ENCODE data around the gene FBXO2.

The FBXO2 gene

GRCh38 chr1:11602424-11602823 lies 51.8 kb downstream of the FBXO2 start:
- TF ChIP-seq CREB1 (IDR thresholded peaks at IDR 0.05; ENCODE audit: low read depth) = no peak
- no peak for TF ChIP-seq REST (IDR thresholded peaks at IDR 0.05; ENCODE audit: low read depth)
- TF ChIP-seq EGR1 (IDR thresholded peaks at IDR 0.05) = no peak
- TF ChIP-seq CEBPB (IDR thresholded peaks at IDR 0.05) = no peak
- TF ChIP-seq, protein P1, sequence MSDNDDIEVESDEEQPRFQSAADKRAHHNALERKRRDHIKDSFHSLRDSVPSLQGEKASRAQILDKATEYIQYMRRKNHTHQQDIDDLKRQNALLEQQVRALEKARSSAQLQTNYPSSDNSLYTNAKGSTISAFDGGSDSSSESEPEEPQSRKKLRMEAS (IDR thresholded peaks at IDR 0.05) = no peak
- TF ChIP-seq TEAD4 (IDR thresholded peaks at IDR 0.05) = no peak
- no peak for TF ChIP-seq FOXM1 (IDR thresholded peaks at IDR 0.05; ENCODE audit: borderline replicate concordance, low read depth)

- TF ChIP-seq EGR1 (IDR thresholded peaks at IDR 0.05) (no peak), RAD21 (IDR thresholded peaks at IDR 0.05; ENCODE audit: low read depth) (no peak), TAF1 (IDR thresholded peaks at IDR 0.05; ENCODE audit: low read depth) (no peak), NFIC (IDR thresholded peaks at IDR 0.05) (no peak), YY1 (IDR thresholded peaks at IDR 0.05; ENCODE audit: low read depth) (no peak), EP300 (IDR thresholded peaks at IDR 0.05; ENCODE audit: borderline replicate concordance) (no peak), REST (IDR thresholded peaks at IDR 0.05; ENCODE audit: low read depth) (no peak), CREB1 (IDR thresholded peaks at IDR 0.05; ENCODE audit: low read depth) (no peak)
Measured at GRCh38 chr1:11600836-11601235, 53.4 kb downstream of the FBXO2 start.

DNA sequence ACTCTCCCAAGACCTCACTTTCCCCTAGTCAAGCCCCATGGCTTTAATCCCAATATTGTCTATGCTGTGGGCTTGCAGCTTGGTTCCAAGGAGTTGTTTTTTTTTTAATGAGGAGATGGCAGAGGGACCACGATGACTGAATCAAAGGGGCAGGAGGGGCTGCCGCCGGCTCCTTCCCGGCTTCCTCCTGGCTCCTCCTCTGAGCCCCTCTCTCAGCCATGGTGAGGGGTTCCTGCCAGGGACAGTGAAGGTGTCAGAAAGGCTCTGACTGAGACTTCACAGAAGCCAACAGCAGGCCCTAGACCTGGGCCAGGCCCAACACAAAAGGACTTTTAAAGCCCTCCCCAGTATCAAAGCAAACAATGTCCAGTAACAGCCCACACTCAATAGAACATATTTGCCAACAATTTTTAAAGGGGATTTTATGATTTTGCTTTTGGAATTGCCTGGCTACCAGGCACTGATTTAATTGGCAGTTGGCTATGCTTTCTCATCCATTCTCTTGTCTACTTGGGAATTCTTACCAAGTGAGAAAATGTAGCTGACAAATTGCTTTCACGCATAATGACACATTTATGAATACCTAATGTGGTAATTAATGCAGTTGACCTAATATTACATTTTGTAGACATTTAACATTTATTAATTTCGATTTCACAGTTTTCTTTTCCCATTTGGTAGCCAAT lies 54.2 kb downstream of the FBXO2 start:
- no peak for TF ChIP-seq TAF1 (IDR thresholded peaks at IDR 0.05; ENCODE audit: low read depth)
- TF ChIP-seq CREB1 (IDR thresholded peaks at IDR 0.05; ENCODE audit: low read depth) = no peak
- no peak for TF ChIP-seq YY1 (IDR thresholded peaks at IDR 0.05; ENCODE audit: low read depth)
- TF ChIP-seq TCF12 (IDR thresholded peaks at IDR 0.05; ENCODE audit: low read depth) = no peak
- TF ChIP-seq TEAD4 (IDR thresholded peaks at IDR 0.05) = no peak
- TF ChIP-seq EP300 (IDR thresholded peaks at IDR 0.05; ENCODE audit: borderline replicate concordance) = no peak
- TF ChIP-seq USF1 (IDR thresholded peaks at IDR 0.05) = no peak

DNA sequence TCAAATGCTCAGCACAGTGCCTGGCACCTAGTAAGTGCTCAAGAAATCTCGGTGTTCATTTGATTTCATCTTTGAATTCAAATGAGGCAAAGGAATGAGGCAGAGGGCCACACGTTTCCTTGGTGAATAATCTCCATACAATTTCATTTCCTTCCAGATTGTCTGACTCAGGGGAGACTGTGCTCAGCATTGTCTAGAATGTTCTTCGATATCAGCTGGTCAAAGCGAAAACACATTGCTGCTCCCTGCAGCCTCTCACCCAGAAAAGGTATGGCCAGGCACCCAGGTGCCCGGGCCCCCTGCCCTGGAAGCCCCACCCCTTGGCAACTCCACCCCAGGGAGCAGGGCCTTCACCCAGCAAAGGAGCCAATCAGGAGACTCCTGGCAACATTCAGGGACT lies 55.8 kb downstream of the FBXO2 start:
- TF ChIP-seq, protein P1 (IDR thresholded peaks at IDR 0.05) = no peak
- TF ChIP-seq CREB1 (IDR thresholded peaks at IDR 0.05; ENCODE audit: low read depth) (no peak), EP300 (IDR thresholded peaks at IDR 0.05; ENCODE audit: borderline replicate concordance) (no peak), TCF12 (IDR thresholded peaks at IDR 0.05; ENCODE audit: low read depth) (no peak), NFIC (IDR thresholded peaks at IDR 0.05) (no peak), TEAD4 (IDR thresholded peaks at IDR 0.05) (no peak)
